Endothelial cell (in vitro differentiated cells): ENCODE results near the gene ARL14. TPM values are rescaled to one million over a fixed set of nuclear protein-coding genes. Genes with fewer than 3 reads are reported as not detected.

Experiments
- DNase-seq: peaks from one replicate; pipeline ENCODE4 v3.0.0; 2021; ENCODE audit warnings: low spot score
- H3K27ac Mint-ChIP-seq: one replicate; pipeline ENCODE4 v1.8.0; 2021; ENCODE audit warnings: mixed read lengths, inconsistent platforms; ENCODE audit not compliant: unreplicated experiment
- H3K27me3 Mint-ChIP-seq: one replicate; pipeline ENCODE4 v1.8.0; 2021; ENCODE audit warnings: mild to moderate bottlenecking, moderate library complexity, mixed read lengths, inconsistent platforms; ENCODE audit not compliant: unreplicated experiment
- H3K36me3 Mint-ChIP-seq: one replicate; pipeline ENCODE4 v1.8.0; 2021; ENCODE audit warnings: mild to moderate bottlenecking, low read depth, mixed read lengths, inconsistent platforms; ENCODE audit not compliant: unreplicated experiment
- H3K4me1 Mint-ChIP-seq: one replicate; pipeline ENCODE4 v1.8.0; 2021; ENCODE audit warnings: mild to moderate bottlenecking, mixed read lengths, inconsistent platforms; ENCODE audit not compliant: unreplicated experiment
- H3K4me3 Mint-ChIP-seq: one replicate; pipeline ENCODE4 v1.8.0; 2021; ENCODE audit warnings: mild to moderate bottlenecking, mixed read lengths, inconsistent platforms; ENCODE audit not compliant: unreplicated experiment
- H3K9me3 Mint-ChIP-seq: one replicate; pipeline ENCODE4 v1.8.0; 2021; ENCODE audit warnings: mixed read lengths, inconsistent platforms; ENCODE audit not compliant: unreplicated experiment
- total RNA-seq: library from RNA; stranded (reverse); fragmentation: NEBNext Ultra II Directional; extraction: Animal tissue kit (Norgen Biotek cat#: 25700); gene quantifications from one replicate; pipeline ENCODE4 v1.2.1, GENCODE V29; 2021; ENCODE audit not compliant: unreplicated experiment
- TF ChIP-seq, protein P1 (sequence below): fragments of 200-600 bp; sonication (generic); IDR thresholded peaks from one replicate; pipeline ENCODE4 v1.5.0; 2021; ENCODE audit warnings: antibody characterized with exemption; ENCODE audit not compliant: unreplicated experiment

Gene ARL14
- total RNA-seq, 1 donor from 2014 or later, result not detected

DNA sequence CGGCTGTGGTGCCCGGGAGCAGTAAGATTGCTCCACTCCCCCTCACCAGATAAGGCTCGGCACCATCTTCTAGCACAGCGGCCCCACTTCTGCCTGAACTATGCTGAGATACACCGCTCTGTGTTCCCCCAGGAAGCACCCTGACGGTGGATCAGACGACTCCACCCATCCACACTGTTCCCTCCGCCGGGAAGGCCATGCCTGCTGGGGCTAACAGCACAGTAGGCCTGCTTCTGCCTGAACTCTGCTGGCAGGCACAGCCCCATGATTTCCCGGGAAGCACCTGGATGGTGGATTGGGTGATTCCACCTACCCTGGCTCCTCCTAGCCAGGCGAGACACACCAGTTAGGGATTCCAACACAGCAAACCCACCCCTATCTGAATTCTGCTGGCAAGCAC lies 42.8 kb downstream of the ARL14 start:
- Mint-ChIP-seq H3K27me3 (no peaks in the 10 kb centered on the region), H3K36me3 (no peaks in the 10 kb centered on the region), H3K27ac (no peak overlapping the region), H3K4me1 (no peaks in the 10 kb centered on the region), H3K4me3 (no peak overlapping the region), H3K9me3 (no peaks in the 10 kb centered on the region)
- TF ChIP-seq, protein P1, sequence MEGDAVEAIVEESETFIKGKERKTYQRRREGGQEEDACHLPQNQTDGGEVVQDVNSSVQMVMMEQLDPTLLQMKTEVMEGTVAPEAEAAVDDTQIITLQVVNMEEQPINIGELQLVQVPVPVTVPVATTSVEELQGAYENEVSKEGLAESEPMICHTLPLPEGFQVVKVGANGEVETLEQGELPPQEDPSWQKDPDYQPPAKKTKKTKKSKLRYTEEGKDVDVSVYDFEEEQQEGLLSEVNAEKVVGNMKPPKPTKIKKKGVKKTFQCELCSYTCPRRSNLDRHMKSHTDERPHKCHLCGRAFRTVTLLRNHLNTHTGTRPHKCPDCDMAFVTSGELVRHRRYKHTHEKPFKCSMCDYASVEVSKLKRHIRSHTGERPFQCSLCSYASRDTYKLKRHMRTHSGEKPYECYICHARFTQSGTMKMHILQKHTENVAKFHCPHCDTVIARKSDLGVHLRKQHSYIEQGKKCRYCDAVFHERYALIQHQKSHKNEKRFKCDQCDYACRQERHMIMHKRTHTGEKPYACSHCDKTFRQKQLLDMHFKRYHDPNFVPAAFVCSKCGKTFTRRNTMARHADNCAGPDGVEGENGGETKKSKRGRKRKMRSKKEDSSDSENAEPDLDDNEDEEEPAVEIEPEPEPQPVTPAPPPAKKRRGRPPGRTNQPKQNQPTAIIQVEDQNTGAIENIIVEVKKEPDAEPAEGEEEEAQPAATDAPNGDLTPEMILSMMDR, result no peak
- DNase-seq, result no peak

DNA sequence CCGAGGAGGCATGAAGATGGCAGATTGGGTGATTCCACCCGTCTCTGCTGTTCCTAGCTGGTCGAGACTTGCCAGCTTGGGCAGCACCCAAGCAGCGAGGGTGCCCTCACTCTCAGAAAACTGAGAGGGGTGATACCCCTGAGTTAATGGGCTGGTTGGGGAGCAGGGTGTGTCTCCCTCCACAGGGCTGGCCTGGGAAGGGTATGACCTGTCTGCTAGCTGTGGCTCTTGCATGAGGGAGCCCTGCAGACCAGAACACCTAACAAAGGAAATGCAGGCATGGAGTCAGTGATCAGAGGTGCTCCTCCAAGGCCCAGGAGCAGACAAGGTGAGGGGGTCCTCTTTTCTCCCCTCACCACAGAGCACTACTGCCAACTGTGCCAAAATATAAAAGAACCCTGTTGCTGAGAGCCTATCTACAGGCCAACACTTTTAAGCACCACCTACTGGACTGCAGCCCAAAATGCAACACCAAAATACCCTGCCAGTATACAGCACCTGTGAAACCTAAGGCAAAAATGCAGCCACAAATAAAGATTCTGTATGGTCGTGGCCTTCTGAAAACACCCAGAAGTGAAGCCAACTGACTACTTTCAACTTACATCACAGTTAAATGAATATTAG lies 43.3 kb downstream of the ARL14 start:
- Mint-ChIP-seq H3K9me3 (no peaks in the 10 kb centered on the region), H3K27me3 (no peaks in the 10 kb centered on the region), H3K4me3 (no peak overlapping the region), H3K27ac (no peak overlapping the region), H3K4me1 (no peaks in the 10 kb centered on the region), H3K36me3 (no peaks in the 10 kb centered on the region)
- DNase-seq, result no peak
- TF ChIP-seq, protein P1, result peak; percentile 15

DNA sequence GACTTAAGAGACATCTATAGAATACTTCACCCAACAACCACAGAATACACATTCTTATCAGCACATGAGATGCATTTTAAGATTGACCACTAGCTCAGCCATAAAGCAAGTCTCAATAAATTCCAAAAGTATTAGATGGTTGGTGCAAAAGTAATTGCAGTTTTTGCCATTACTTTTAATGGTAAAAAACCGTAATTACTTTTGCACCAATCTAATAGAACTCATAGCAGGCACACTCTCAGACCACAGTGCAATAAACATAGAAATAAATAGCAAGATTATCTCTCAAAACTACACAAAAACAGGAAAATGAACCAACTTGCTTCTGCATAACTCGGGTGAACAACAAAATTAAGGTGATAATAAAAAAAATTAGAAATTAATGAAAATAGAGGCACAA lies 45.4 kb downstream of the ARL14 start:
- TF ChIP-seq, protein P1, result no peak

DNA sequence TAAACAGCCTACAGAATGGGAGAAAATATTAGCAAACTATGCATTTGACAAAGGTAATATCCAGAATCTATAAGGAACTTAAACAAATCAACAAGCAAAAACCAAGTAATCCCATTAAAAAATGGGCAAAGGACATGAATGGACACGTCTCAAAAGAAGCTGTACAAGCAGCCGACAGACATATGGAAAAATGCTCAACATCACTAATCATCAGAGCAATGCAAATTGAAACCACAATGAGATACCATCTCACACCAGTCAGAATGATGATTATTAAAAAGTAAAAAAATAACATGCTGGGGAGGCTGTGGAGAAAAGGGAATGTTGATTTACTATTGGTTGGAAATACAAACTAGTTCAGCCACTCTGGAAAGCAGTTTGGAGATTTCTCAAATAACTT lies 48.4 kb downstream of the ARL14 start:
- Mint-ChIP-seq H3K9me3 (no peaks in the 10 kb centered on the region), H3K4me1 (peaks cover 3% of the 10 kb centered on the region), H3K4me3 (no peak overlapping the region), H3K27ac (no peak overlapping the region), H3K36me3 (no peaks in the 10 kb centered on the region), H3K27me3 (no peaks in the 10 kb centered on the region)
- TF ChIP-seq, protein P1, result no peak
- DNase-seq, result no peak

More for the DNA sequence above, 45.4 kb downstream of the ARL14 start:
- no peaks in the 10 kb centered on the region for H3K9me3 Mint-ChIP-seq
- no peaks in the 10 kb centered on the region for H3K27me3 Mint-ChIP-seq
- no peak overlapping the region for H3K4me3 Mint-ChIP-seq
- DNase-seq, result no peak
- no peaks in the 10 kb centered on the region for H3K36me3 Mint-ChIP-seq
- H3K4me1 Mint-ChIP-seq, result no peaks in the 10 kb centered on the region
- no peak overlapping the region for H3K27ac Mint-ChIP-seq

Other genes with a start within 250 kb of the ARL14 start
- gene TRIM59, start 227.4 kb upstream of the ARL14 start, total RNA-seq, result 12.8 TPM
- 57.1 TPM for gene KPNA4, start 111.6 kb upstream of the ARL14 start, total RNA-seq
- gene PPM1L, start 79.1 kb downstream of the ARL14 start, total RNA-seq, result 12.2 TPM